ENCODE measurements around the gene ANXA6.

GRCh38 chr5:151068433-151069197, 89.0 kb downstream of the ANXA6 start:
- TF ChIP-seq CTCF (IDR thresholded peaks at IDR 0.05; ENCODE audit: low read depth, low read length) = no peak
- no peak for TF ChIP-seq EZH2phosphoT487 (IDR thresholded peaks at IDR 0.05; ENCODE audit: low read depth)

Data from OCI-LY3 (cell line).